Astrocyte (in vitro differentiated cells and primary cell): ENCODE data around the gene LRIG1. TPM values are rescaled to one million over a fixed set of nuclear protein-coding genes. Genes with fewer than 3 reads are reported as not detected.

Experiments used
- DNase-seq: peaks from one replicate; pipeline ENCODE4 v3.0.0-alpha.2; 2010; ENCODE audit warnings: low read depth
- FAIRE-seq: peaks from 2 replicates; lab custom pipeline; 2011; peaks lifted over from hg19 to GRCh38; lab: Jason Lieb, UNC
- H2AFZ ChIP-seq: 2 replicates; pipeline ENCODE4 v1.6.0; 2012; ENCODE audit warnings: low read depth, low read length, inconsistent platforms
- H3K27ac ChIP-seq: 2 replicates; pipeline ENCODE4 v1.5.1; 2011; ENCODE audit warnings: low read depth, low read length, inconsistent platforms
- H3K27me3 ChIP-seq: 2 replicates; pipeline ENCODE4 v1.6.0; 2011; ENCODE audit warnings: low read length, inconsistent platforms; ENCODE audit not compliant: insufficient read depth
- H3K36me3 ChIP-seq: 2 replicates; pipeline ENCODE4 v1.5.1; 2011; ENCODE audit warnings: low read length, inconsistent platforms; ENCODE audit not compliant: insufficient read depth
- H3K4me1 ChIP-seq: 2 replicates; pipeline ENCODE4 v1.5.1; 2011; ENCODE audit warnings: low read length, inconsistent platforms; ENCODE audit not compliant: insufficient read depth
- H3K4me2 ChIP-seq: 2 replicates; pipeline ENCODE4 v1.6.0; 2012; ENCODE audit warnings: low read length, inconsistent platforms
- H3K4me3 ChIP-seq: 2 replicates; pipeline ENCODE4 v1.5.1; 2011; ENCODE audit warnings: low read depth, mild to moderate bottlenecking, low read length, inconsistent platforms; ENCODE audit not compliant: insufficient read depth
- H3K79me2 ChIP-seq: 2 replicates; pipeline ENCODE4 v1.6.0; 2012; ENCODE audit warnings: mild to moderate bottlenecking, low read length, inconsistent platforms; ENCODE audit not compliant: insufficient read depth
- H3K9ac ChIP-seq: 2 replicates; pipeline ENCODE4 v1.6.0; 2012; ENCODE audit warnings: mild to moderate bottlenecking, low read length, inconsistent platforms
- H3K9me3 ChIP-seq: 2 replicates; pipeline ENCODE4 v1.5.1; 2012; ENCODE audit warnings: low read depth, mild to moderate bottlenecking, low read length, inconsistent platforms; ENCODE audit not compliant: insufficient read depth
- H4K20me1 ChIP-seq: 2 replicates; pipeline ENCODE4 v1.6.0; 2012; ENCODE audit warnings: low read length, inconsistent platforms; ENCODE audit not compliant: insufficient read depth
- H3K27ac Mint-ChIP-seq: one replicate; pipeline ENCODE4 v1.8.0; 2021; ENCODE audit warnings: mild to moderate bottlenecking, mixed read lengths; ENCODE audit not compliant: unreplicated experiment
- H3K27me3 Mint-ChIP-seq: one replicate; pipeline ENCODE4 v1.8.0; 2021; ENCODE audit warnings: low read depth, mixed read lengths; ENCODE audit not compliant: unreplicated experiment
- H3K36me3 Mint-ChIP-seq: one replicate; pipeline ENCODE4 v1.8.0; 2021; ENCODE audit warnings: low read depth, mixed read lengths; ENCODE audit not compliant: unreplicated experiment
- H3K4me1 Mint-ChIP-seq: one replicate; pipeline ENCODE4 v1.8.0; 2021; ENCODE audit warnings: low read depth, mixed read lengths; ENCODE audit not compliant: unreplicated experiment
- H3K4me3 Mint-ChIP-seq: one replicate; pipeline ENCODE4 v1.8.0; 2021; ENCODE audit warnings: mild to moderate bottlenecking, moderate library complexity, mixed read lengths; ENCODE audit not compliant: unreplicated experiment
- H3K9me3 Mint-ChIP-seq: one replicate; pipeline ENCODE4 v1.8.0; 2021; ENCODE audit warnings: mild to moderate bottlenecking, mixed read lengths; ENCODE audit not compliant: unreplicated experiment
- CTCF ChIP-seq: IDR thresholded peaks from 2 replicates; pipeline ENCODE4 v1.5.1; 2011; ENCODE audit warnings: low read depth, mild to moderate bottlenecking, inconsistent platforms, low read length, moderate library complexity; ENCODE audit not compliant: insufficient read depth
- EZH2 ChIP-seq: IDR thresholded peaks from 2 replicates; pipeline ENCODE4 v1.6.1; 2012; ENCODE audit warnings: mild to moderate bottlenecking, low read length, inconsistent platforms; ENCODE audit not compliant: insufficient read depth
- total RNA-seq: library from RNA; stranded (reverse); gene quantifications from 2 replicates; pipeline ENCODE4 v1.2.1, GENCODE V29; 2021

LRIG1 gene
- total RNA-seq, 1 donor from 2014 or later = 39.7 TPM

DNA sequence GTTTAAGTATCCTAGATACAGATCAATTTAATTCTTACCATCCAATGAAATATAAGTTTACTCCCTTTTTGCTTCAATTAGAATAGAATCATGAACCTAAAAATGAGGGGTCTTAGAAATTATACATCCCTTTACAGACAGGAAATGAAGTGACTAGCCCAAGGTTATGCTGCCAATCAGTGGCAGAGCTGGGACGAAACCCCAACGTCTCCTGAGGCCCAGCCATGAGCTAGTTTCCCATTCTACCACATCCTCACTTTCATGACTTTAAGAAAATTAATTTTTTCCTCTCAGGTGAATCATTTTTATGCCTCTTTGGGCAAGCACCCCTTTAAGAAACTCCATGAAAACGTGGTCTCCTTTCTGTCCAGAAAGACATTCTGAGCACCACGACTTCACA, 11.2 kb downstream of the LRIG1 start:
- H4K20me1 ChIP-seq = peaks cover 16% of the 10 kb centered on the region
- Mint-ChIP-seq H3K36me3 (no peaks in the 10 kb centered on the region), H3K27ac (peak overlapping the region; percentile 42), H3K9me3 (no peaks in the 10 kb centered on the region), H3K4me1 (peaks cover 70% of the 10 kb centered on the region), H3K4me3 (no peak overlapping the region), H3K27me3 (no peaks in the 10 kb centered on the region)
- no peak overlapping the region for H3K27ac ChIP-seq
- no peak overlapping the region for H2AFZ ChIP-seq
- no peak overlapping the region for H3K9ac ChIP-seq
- no peak for FAIRE-seq
- H3K4me2 ChIP-seq = no peak overlapping the region
- TF ChIP-seq EZH2 = no peak
- TF ChIP-seq CTCF = no peak
- peaks cover 92% of the 10 kb centered on the region for H3K79me2 ChIP-seq
- H3K9me3 ChIP-seq = no peaks in the 10 kb centered on the region
- H3K4me1 ChIP-seq = peaks cover 37% of the 10 kb centered on the region
- H3K27me3 ChIP-seq = no peaks in the 10 kb centered on the region
- H3K4me3 ChIP-seq = no peak overlapping the region
- H3K36me3 ChIP-seq = no peaks in the 10 kb centered on the region
- DNase-seq = no peak

- no peaks in the 10 kb centered on the region for H3K27me3 ChIP-seq
- no peaks in the 10 kb centered on the region for H3K36me3 ChIP-seq
- H3K9ac ChIP-seq = no peak overlapping the region
- H3K4me3 Mint-ChIP-seq = no peak overlapping the region
- DNase-seq = no peak
- no peak overlapping the region for H2AFZ ChIP-seq
- peaks cover 92% of the 10 kb centered on the region for H3K79me2 ChIP-seq
- H3K9me3 Mint-ChIP-seq = no peaks in the 10 kb centered on the region
- no peak for TF ChIP-seq EZH2
- no peak for TF ChIP-seq CTCF
- H3K4me3 ChIP-seq = no peak overlapping the region
- peaks cover 15% of the 10 kb centered on the region for H4K20me1 ChIP-seq
- H3K4me2 ChIP-seq = no peak overlapping the region
- peaks cover 72% of the 10 kb centered on the region for H3K4me1 Mint-ChIP-seq
- no peak for FAIRE-seq
- H3K9me3 ChIP-seq = no peaks in the 10 kb centered on the region
- H3K27ac ChIP-seq = no peak overlapping the region
- H3K4me1 ChIP-seq = peaks cover 41% of the 10 kb centered on the region
- no peaks in the 10 kb centered on the region for H3K36me3 Mint-ChIP-seq
- H3K27me3 Mint-ChIP-seq = no peaks in the 10 kb centered on the region
- H3K27ac Mint-ChIP-seq = no peak overlapping the region
Measured at GRCh38 chr3:66489115-66489514, 11.7 kb downstream of the LRIG1 start.

- no peaks in the 10 kb centered on the region for H3K36me3 ChIP-seq
- no peak overlapping the region for H3K4me3 ChIP-seq
- peaks cover 47% of the 10 kb centered on the region for H3K4me1 ChIP-seq
- FAIRE-seq (no peak), DNase-seq (no peak)
- H2AFZ ChIP-seq = no peak overlapping the region
- H4K20me1 ChIP-seq = peaks cover 14% of the 10 kb centered on the region
- no peaks in the 10 kb centered on the region for H3K36me3 Mint-ChIP-seq
- H3K27ac ChIP-seq = no peak overlapping the region
- H3K79me2 ChIP-seq = peaks cover 94% of the 10 kb centered on the region
- no peak overlapping the region for H3K27ac Mint-ChIP-seq
- H3K27me3 ChIP-seq = no peaks in the 10 kb centered on the region
- H3K9me3 ChIP-seq = no peaks in the 10 kb centered on the region
- no peak overlapping the region for H3K4me3 Mint-ChIP-seq
- H3K4me1 Mint-ChIP-seq = peaks cover 73% of the 10 kb centered on the region
- no peak overlapping the region for H3K4me2 ChIP-seq
- H3K9me3 Mint-ChIP-seq = no peaks in the 10 kb centered on the region
- H3K9ac ChIP-seq = no peak overlapping the region
- TF ChIP-seq CTCF (no peak), EZH2 (no peak)
- no peaks in the 10 kb centered on the region for H3K27me3 Mint-ChIP-seq
Measured at GRCh38 chr3:66488492-66488891, 12.3 kb downstream of the LRIG1 start.
